22Rv1 (cell line): Measurements from ENCODE around the gene BET1.

Experiments
- ZFX ChIP-seq: fragments of 450-650 bp; IDR thresholded peaks from 2 replicates; pipeline ENCODE4 v1.6.1; 2017; ENCODE audit warnings: antibody characterized with exemption, borderline replicate concordance
- TF ChIP-seq, protein P1 (sequence below): fragments of 450-650 bp; IDR thresholded peaks from 2 replicates; pipeline ENCODE4 v1.5.1; 2017; ENCODE audit warnings: mild to moderate bottlenecking

DNA sequence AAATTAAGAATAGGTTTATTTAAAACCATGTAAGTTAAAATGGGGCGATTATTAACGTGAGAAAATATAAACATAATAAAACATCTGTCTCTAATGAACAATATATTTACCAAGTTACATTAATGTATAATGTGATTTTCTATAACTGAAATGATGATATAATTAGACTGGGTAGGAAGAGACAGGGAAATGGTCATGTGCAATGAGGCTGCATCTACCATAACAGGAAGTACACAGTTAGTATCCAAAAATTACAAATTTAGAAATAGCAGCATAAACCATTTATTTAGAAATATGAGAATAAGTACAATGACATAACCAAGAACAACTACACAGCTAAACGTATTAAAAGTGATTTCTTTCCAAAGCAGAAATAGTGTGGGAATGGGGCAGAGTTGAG is 25.8 kb upstream of the BET1 start:
- TF ChIP-seq, protein P1, sequence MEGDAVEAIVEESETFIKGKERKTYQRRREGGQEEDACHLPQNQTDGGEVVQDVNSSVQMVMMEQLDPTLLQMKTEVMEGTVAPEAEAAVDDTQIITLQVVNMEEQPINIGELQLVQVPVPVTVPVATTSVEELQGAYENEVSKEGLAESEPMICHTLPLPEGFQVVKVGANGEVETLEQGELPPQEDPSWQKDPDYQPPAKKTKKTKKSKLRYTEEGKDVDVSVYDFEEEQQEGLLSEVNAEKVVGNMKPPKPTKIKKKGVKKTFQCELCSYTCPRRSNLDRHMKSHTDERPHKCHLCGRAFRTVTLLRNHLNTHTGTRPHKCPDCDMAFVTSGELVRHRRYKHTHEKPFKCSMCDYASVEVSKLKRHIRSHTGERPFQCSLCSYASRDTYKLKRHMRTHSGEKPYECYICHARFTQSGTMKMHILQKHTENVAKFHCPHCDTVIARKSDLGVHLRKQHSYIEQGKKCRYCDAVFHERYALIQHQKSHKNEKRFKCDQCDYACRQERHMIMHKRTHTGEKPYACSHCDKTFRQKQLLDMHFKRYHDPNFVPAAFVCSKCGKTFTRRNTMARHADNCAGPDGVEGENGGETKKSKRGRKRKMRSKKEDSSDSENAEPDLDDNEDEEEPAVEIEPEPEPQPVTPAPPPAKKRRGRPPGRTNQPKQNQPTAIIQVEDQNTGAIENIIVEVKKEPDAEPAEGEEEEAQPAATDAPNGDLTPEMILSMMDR: no peak
- TF ChIP-seq ZFX: no peak
